HepG2 (cell line): ENCODE results near the gene ACADSB. TPM values are rescaled to one million over a fixed set of nuclear protein-coding genes. Genes with fewer than 3 reads are reported as not detected.

Experiments used
- ATAC-seq: fragments of 200-7000 bp; cut with Tn5 transposase; 3 replicates; pipeline ENCODE4 v1.9.1; 2020; ENCODE audit warnings: mild to moderate bottlenecking, moderate library complexity
- BruUV-seq: library from RNA; stranded (reverse); fragments of 400-500 nt; replicated peaks from 2 replicates; lab custom pipeline; 2021; lab: Mats Ljungman, UMichigan
- CTCF ChIA-PET: fragments of 300-600 bp; formaldehyde crosslinking; extraction: SDS; loops from one replicate; lab custom pipeline; 2021; ENCODE audit warnings: low total read pairs, inconsistent platforms, low intra/inter-chr PET ratio; lab: Yijun Ruan, JAX
- POLR2A ChIA-PET: fragments of 350-600 bp; sonication (Branson Sonifier 250); formaldehyde crosslinking; loops from one replicate; lab custom pipeline; 2020; ENCODE audit warnings: antibody characterized with exemption, inconsistent platforms; lab: Yijun Ruan, JAX
- DNase-seq: peaks from one replicate; pipeline ENCODE4 v3.0.0-alpha.2; 2015; ENCODE audit warnings: low spot score
- FAIRE-seq: peaks from 3 replicates; lab custom pipeline; 2011; peaks lifted over from hg19 to GRCh38; lab: Jason Lieb, UNC
- H2AFZ ChIP-seq: one replicate; pipeline ENCODE4 v1.6.1; 2011; ENCODE audit warnings: low read length, inconsistent platforms
- H3K27ac ChIP-seq: fragments of 300-600 bp; 3 replicates; pipeline ENCODE4 v1.8.0; 2011; ENCODE audit warnings: mixed run types, mild to moderate bottlenecking, mixed read lengths, low read length, inconsistent platforms; ENCODE audit not compliant: insufficient read depth; ENCODE audit errors: extremely low read length
- H3K27me3 ChIP-seq, 2 experiments: fragments of 200-600 bp in 1 of 2; 2 replicates in 1 of 2; 3 replicates in 1 of 2; pipeline versions ENCODE4 v1.6.0 to v1.8.0; 2011; ENCODE audit warnings: low read length in 2 of 2, mild to moderate bottlenecking in 2 of 2, moderate library complexity in 2 of 2, inconsistent platforms in 1 of 2; ENCODE audit not compliant: insufficient read depth in 2 of 2, control insufficient read depth in 1 of 2
- H3K36me3 ChIP-seq, 2 experiments: fragments of 200-600 bp in 1 of 2; replicated peaks in 1 of 2; 2 replicates in 1 of 2; 3 replicates in 1 of 2; pipeline versions ENCODE4 v1.5.1 to v1.8.0; 2011; ENCODE audit warnings: low read length in 2 of 2, inconsistent platforms in 1 of 2; ENCODE audit not compliant: insufficient read depth in 2 of 2, control insufficient read depth in 1 of 2
- H3K4me1 ChIP-seq: 2 replicates; pipeline ENCODE4 v1.5.1; 2012; ENCODE audit warnings: low read length, inconsistent platforms; ENCODE audit not compliant: insufficient read depth
- H3K4me2 ChIP-seq: 2 replicates; pipeline ENCODE4 v1.6.0; 2011; ENCODE audit warnings: low read depth, low read length, inconsistent platforms
- H3K4me3 ChIP-seq, 3 experiments: fragments of 200-600 bp in 1 of 3; sonication (generic), shearing (Covaris generic) in 1 of 3; replicated peaks in 1 of 3; 2 replicates each; pipeline ENCODE4 v1.5.1; 2011 to 2016; ENCODE audit warnings: low read length in 3 of 3, inconsistent platforms in 2 of 3, low read depth in 2 of 3, mild to moderate bottlenecking in 2 of 3, control low read depth in 1 of 3, mixed read lengths in 1 of 3; ENCODE audit not compliant: insufficient read depth in 1 of 3
- H3K79me2 ChIP-seq: one replicate; pipeline ENCODE4 v1.6.1; 2011; ENCODE audit warnings: low read length, inconsistent platforms; ENCODE audit not compliant: insufficient read depth
- H3K9ac ChIP-seq: 2 replicates; pipeline ENCODE4 v1.6.0; 2011; ENCODE audit warnings: mild to moderate bottlenecking, low read depth, low read length, inconsistent platforms; ENCODE audit not compliant: insufficient read depth
- H3K9me3 ChIP-seq: 2 replicates; pipeline ENCODE4 v1.5.1; 2012; ENCODE audit warnings: mild to moderate bottlenecking, low read length
- H4K20me1 ChIP-seq: 2 replicates; pipeline ENCODE4 v1.6.0; 2011; ENCODE audit warnings: inconsistent platforms, mild to moderate bottlenecking, low read length, moderate library complexity; ENCODE audit not compliant: insufficient read depth
- ADNP ChIP-seq: sonication (generic); formaldehyde crosslinking; IDR thresholded peaks from 2 replicates; pipeline ENCODE4 v1.4.0; 2020; ENCODE audit warnings: missing genetic modification reagents
- HNRNPL ChIP-seq: fragments of 200-400 bp; formaldehyde crosslinking; IDR thresholded peaks from 2 replicates; pipeline ENCODE4 v1.6.1; 2017; ENCODE audit warnings: mild to moderate bottlenecking, low read depth, low read length
- NR2F6 ChIP-seq, 2 experiments: IDR thresholded peaks; 2 replicates each; pipeline ENCODE4 v1.6.1; 2016; ENCODE audit warnings: antibody characterized with exemption in 1 of 2, mild to moderate bottlenecking in 1 of 2
- RXRB ChIP-seq: IDR thresholded peaks from 2 replicates; pipeline ENCODE4 v1.6.1; 2016; ENCODE audit warnings: borderline replicate concordance, missing genetic modification reagents, missing compliant biosample characterization
- SKI ChIP-seq: fragments of 450-650 bp; IDR thresholded peaks from one replicate; pipeline ENCODE4 v1.6.1; 2018; ENCODE audit warnings: mild to moderate bottlenecking; ENCODE audit not compliant: partially characterized antibody
- TBX2 ChIP-seq: sonication (generic); formaldehyde crosslinking; IDR thresholded peaks from 2 replicates; pipeline ENCODE4 v1.5.0; 2020; ENCODE audit warnings: missing genetic modification reagents, mild to moderate bottlenecking, borderline replicate concordance
- TEAD2 ChIP-seq: sonication (generic); formaldehyde crosslinking; IDR thresholded peaks from 2 replicates; pipeline ENCODE4 v1.9.0; 2021; ENCODE audit warnings: missing genetic modification reagents
- YEATS4 ChIP-seq: sonication (generic); formaldehyde crosslinking; IDR thresholded peaks from 2 replicates; pipeline ENCODE4 v1.4.0; 2020; ENCODE audit warnings: missing genetic modification reagents, borderline replicate concordance
- ZBTB43 ChIP-seq: sonication (generic); formaldehyde crosslinking; conservative IDR thresholded peaks from 2 replicates; pipeline ENCODE4 v1.4.0; 2020; ENCODE audit warnings: missing genetic modification reagents
- ZNF3 ChIP-seq: IDR thresholded peaks from 2 replicates; pipeline ENCODE4 v1.7.0; 2017; ENCODE audit warnings: inconsistent platforms
- ZNF569 ChIP-seq: sonication (generic); formaldehyde crosslinking; IDR thresholded peaks from 2 replicates; pipeline ENCODE4 v1.5.0; 2020; ENCODE audit warnings: mild to moderate bottlenecking, missing genetic modification reagents, moderate library complexity, borderline replicate concordance
- ZNF652 ChIP-seq: IDR thresholded peaks from 2 replicates; pipeline ENCODE4 v1.6.1; 2016; ENCODE audit warnings: low read depth, borderline replicate concordance
- ZXDC ChIP-seq: sonication (generic); formaldehyde crosslinking; IDR thresholded peaks from 2 replicates; pipeline ENCODE4 v1.5.0; 2020; ENCODE audit warnings: mild to moderate bottlenecking, missing genetic modification reagents
- WGBS: methylation state at CpG from one replicate; pipeline ENCODE4 v1.1.6; 2017; ENCODE audit warnings: low lambda C conversion rate; 5-methylcytosine and 5-hydroxymethylcytosine counted together
- in situ Hi-C: cut with HindIII; loops from 2 replicates; pipeline ENCODE4 v1.10.0; 2017; ENCODE audit warnings: low pct_unique_long_range_greater_than_20kb; ENCODE audit not compliant: extremely low pct_ligation_motif_present
- intact Hi-C: fragments of 100-400 bp; cut with micrococcal nuclease; formaldehyde crosslinking; loops from one replicate; pipeline ENCODE4 v1.10.0; 2022; ENCODE audit not compliant: unreplicated experiment
- polyA plus RNA-seq, 8 experiments: library from polyadenylated mRNA; depleted of rRNA in 3 of 8; stranded (reverse) in 7 of 8; unstranded in 1 of 8; fragments of >200 nt; fragmentation: Illumina TruSeq in 4 of 8; extraction: Trizol in 4 of 8; gene quantifications; 2 replicates each; pipeline versions ENCODE4 v1.2.1 to v1.2.3, GENCODE V29; 2011 to 2016; ENCODE audit warnings: low read depth in 4 of 8, missing spikeins in 1 of 8, mixed read lengths in 1 of 8; ENCODE audit not compliant: insufficient read depth in 1 of 8
- total RNA-seq, 5 experiments: library from RNA; depleted of rRNA; stranded (reverse); fragments of >200 nt; fragmentation: Illumina TruSeq; extraction: Trizol; gene quantifications; 2 replicates each; pipeline ENCODE4 v1.2.3, GENCODE V29; 2016; ENCODE audit warnings: low read depth in 1 of 5
- TF ChIP-seq, protein P1 (sequence below): sonication (generic); formaldehyde crosslinking; conservative IDR thresholded peaks from 2 replicates; pipeline ENCODE4 v1.4.0; 2020; ENCODE audit warnings: mild to moderate bottlenecking, missing genetic modification reagents, moderate library complexity

ACADSB gene
- total and polyA plus RNA-seq, 2 of the 13 experiments (the other 11 are each of a cell fraction or from before 2014, with no cell fraction given) = 80.0 to 87.6 TPM

- no peak for TF ChIP-seq YEATS4 (CRISPR knock-in tag)
- peak; percentile 9 for TF ChIP-seq SKI
- peak; percentile 94 for TF ChIP-seq ZNF652 (CRISPR knock-in tag)
- no peak for TF ChIP-seq ZNF3 (CRISPR knock-in tag)
- peak; percentile 79 for TF ChIP-seq RXRB
- no peak; the same call in 1 of the 2 replicates for TF ChIP-seq NR2F6 (IDR thresholded peaks at IDR 0.05)
- TF ChIP-seq NR2F6 (CRISPR knock-in tag; IDR thresholded peaks at IDR 0.05) = 0 out of 2 replicates have a peak, but pooled peaks have one; percentile 2
- TF ChIP-seq, protein P1, sequence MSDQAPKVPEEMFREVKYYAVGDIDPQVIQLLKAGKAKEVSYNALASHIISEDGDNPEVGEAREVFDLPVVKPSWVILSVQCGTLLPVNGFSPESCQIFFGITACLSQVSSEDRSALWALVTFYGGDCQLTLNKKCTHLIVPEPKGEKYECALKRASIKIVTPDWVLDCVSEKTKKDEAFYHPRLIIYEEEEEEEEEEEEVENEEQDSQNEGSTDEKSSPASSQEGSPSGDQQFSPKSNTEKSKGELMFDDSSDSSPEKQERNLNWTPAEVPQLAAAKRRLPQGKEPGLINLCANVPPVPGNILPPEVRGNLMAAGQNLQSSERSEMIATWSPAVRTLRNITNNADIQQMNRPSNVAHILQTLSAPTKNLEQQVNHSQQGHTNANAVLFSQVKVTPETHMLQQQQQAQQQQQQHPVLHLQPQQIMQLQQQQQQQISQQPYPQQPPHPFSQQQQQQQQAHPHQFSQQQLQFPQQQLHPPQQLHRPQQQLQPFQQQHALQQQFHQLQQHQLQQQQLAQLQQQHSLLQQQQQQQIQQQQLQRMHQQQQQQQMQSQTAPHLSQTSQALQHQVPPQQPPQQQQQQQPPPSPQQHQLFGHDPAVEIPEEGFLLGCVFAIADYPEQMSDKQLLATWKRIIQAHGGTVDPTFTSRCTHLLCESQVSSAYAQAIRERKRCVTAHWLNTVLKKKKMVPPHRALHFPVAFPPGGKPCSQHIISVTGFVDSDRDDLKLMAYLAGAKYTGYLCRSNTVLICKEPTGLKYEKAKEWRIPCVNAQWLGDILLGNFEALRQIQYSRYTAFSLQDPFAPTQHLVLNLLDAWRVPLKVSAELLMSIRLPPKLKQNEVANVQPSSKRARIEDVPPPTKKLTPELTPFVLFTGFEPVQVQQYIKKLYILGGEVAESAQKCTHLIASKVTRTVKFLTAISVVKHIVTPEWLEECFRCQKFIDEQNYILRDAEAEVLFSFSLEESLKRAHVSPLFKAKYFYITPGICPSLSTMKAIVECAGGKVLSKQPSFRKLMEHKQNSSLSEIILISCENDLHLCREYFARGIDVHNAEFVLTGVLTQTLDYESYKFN (CRISPR knock-in tag) = peak; percentile 91
These were observed 11.3 kb downstream of the ACADSB start (continued) for GRCh38 chr10:123019941-123020703.

GRCh38 chr10:123021517-123021916, 12.7 kb downstream of the ACADSB start:
- H3K9me3 ChIP-seq = no peaks in the 10 kb centered on the region
- DNase-seq (peak; percentile 36), ATAC-seq (no peak), FAIRE-seq (no peak)
- no TSS peak for BruUV-seq
- no peaks in the 10 kb centered on the region for H4K20me1 ChIP-seq
- peak overlapping the region in 2 of 3 experiments; percentile 22 to 33; a peak in 2 of 6 replicates for H3K4me3 ChIP-seq
- H2AFZ ChIP-seq = no peak overlapping the region
- peaks cover 63% of the 10 kb centered on the region for H3K79me2 ChIP-seq
- no peaks in the 10 kb centered on the region for H3K27me3 ChIP-seq
- in situ Hi-C loops (no loop called here), intact Hi-C loops (loop anchor here (2.0 kb wide), 1 partner anchor 13 kb away; no protein-coding TSS in a partner anchor)
- CTCF ChIA-PET = no interaction called here
- H3K4me1 ChIP-seq = peaks cover 96% of the 10 kb centered on the region
- H3K36me3 ChIP-seq = peaks cover 0 to 2% of the 10 kb centered on the region in 2 experiments; a peak in 2 of 5 replicates
- peak overlapping the region; percentile 66 for H3K4me2 ChIP-seq
- POLR2A ChIA-PET = interaction anchor here (1.7 to 6.5 kb wide), 5 partner anchors 10 to 133 kb away, joined by 5 to 131 read pairs (median 17); partner anchors contain the start of genes ACADSB, BUB3, IKZF5 and PSTK
- WGBS = 7% methylated on average over 3 of the region's 3 CpGs
- peak overlapping the region; percentile 25 for H3K9ac ChIP-seq
- peak overlapping the region; percentile 87 for H3K27ac ChIP-seq
- TF ChIP-seq ZNF569 (CRISPR knock-in tag) (no peak), ADNP (CRISPR knock-in tag) (no peak), ZBTB43 (0 out of 2 replicates have a peak, but pooled peaks have one; percentile 11), TBX2 (CRISPR knock-in tag) (no peak), TEAD2 (CRISPR knock-in tag) (no peak), HNRNPL (no peak), ZXDC (CRISPR knock-in tag) (no peak)
